ENCODE measurements around the gene OR6V1. TPM values are rescaled to one million over a fixed set of nuclear protein-coding genes. Genes with fewer than 3 reads are reported as not detected.

The OR6V1 gene
- total RNA-seq, 2 experiments from 2014 or later = not detected

GRCh38 chr7:143041346-143041745 lies 10.8 kb upstream of the OR6V1 start:
- Mint-ChIP-seq H3K36me3 (ENCODE audit: low read depth) (no peaks in the 10 kb centered on the region), H3K4me1 (ENCODE audit: low read depth) (peaks cover 3% of the 10 kb centered on the region), H3K27ac (no peak overlapping the region), H3K9me3 (no peaks in the 10 kb centered on the region), H3K4me3 (no peak overlapping the region), H3K27me3 (peaks cover 5% of the 10 kb centered on the region)
- intact Hi-C loops (cut with micrococcal nuclease) = no loop called here
- ChIA-PET POLR2A (no interaction called here), CTCF (interaction anchor here (0.8 to 1.3 kb wide), 2 partner anchors 20 to 174 kb away, joined by 3 to 5 read pairs; no protein-coding TSS in a partner anchor)
- ATAC-seq = no peak
- no peak for DNase-seq
- no peak for TF ChIP-seq CTCF (IDR thresholded peaks at IDR 0.05)

DNA sequence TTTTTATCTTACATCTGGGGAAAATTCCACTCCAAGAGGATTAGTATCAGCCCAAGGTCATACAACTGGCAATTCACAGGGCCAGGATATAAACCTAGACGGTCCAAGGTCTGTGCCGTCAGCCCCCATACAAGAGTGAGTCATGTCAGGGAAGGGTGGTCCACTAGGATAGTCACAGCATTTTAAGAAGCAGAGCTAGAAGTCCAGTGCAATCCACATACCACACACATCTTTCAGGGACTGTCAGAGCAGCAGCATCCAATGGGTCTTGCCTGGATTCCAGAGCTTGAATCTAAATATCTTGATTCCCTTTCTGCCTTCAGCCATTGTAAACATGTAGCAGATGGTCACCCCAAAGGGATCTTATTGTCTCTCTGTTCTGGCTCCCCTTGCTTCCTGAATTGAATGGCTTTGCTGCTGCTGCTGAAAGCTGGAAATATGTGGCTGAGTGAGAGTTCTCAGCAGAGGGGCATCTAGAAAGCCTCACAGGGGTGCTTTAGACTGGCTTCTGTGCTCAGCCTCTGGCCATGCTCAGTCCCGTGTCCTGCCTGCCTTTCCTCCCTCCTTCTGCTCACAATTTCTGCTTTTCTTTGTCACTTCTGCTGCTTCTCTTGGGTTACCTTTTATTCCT lies 9.9 kb upstream of the OR6V1 start:
- H3K4me3 Mint-ChIP-seq = no peak overlapping the region
- intact Hi-C loops (cut with micrococcal nuclease) = no loop called here
- no peaks in the 10 kb centered on the region for H3K36me3 Mint-ChIP-seq (ENCODE audit: low read depth)
- H3K4me1 Mint-ChIP-seq (ENCODE audit: low read depth) = peaks cover 3% of the 10 kb centered on the region
- DNase-seq (no peak), ATAC-seq (no peak)
- no peak overlapping the region for H3K27ac Mint-ChIP-seq
- no peaks in the 10 kb centered on the region for H3K9me3 Mint-ChIP-seq
- peaks cover 5% of the 10 kb centered on the region for H3K27me3 Mint-ChIP-seq
- CTCF ChIA-PET = interaction anchor here (0.8 to 1.4 kb wide), 3 partner anchors 19 to 173 kb away, joined by 3 to 7 read pairs (median 5); no protein-coding TSS in a partner anchor
- TF ChIP-seq CTCF (IDR thresholded peaks at IDR 0.05) = no peak
- POLR2A ChIA-PET = no interaction called here

DNA sequence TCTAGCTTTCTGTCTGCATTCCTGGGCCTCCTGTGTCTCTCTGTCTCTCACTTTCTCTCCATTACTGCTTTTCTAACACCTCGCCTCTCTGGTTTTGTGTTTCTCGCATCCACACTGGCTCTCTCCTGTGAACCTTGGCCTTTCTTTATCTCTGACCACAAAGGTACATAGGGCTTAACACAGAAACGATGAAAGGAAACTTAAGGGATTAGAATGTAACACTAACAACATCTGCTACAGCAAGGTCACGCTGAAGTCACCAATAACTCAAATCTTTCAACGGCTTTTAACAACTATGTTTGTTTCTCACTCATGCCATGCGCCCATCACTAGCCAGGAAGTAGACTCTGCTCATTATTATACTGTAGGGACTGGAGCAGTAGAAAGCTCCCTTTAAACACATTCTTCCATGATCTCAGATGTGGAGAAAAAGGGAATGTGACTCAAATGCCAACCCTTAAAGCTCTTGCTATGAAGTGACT lies 9.3 kb upstream of the OR6V1 start:
- no peak overlapping the region for H3K27ac Mint-ChIP-seq
- no peak for DNase-seq
- POLR2A ChIA-PET = no interaction called here
- no peaks in the 10 kb centered on the region for H3K36me3 Mint-ChIP-seq (ENCODE audit: low read depth)
- no peak overlapping the region for H3K4me3 Mint-ChIP-seq
- TF ChIP-seq CTCF (IDR thresholded peaks at IDR 0.05) = no peak
- ATAC-seq = no peak
- H3K9me3 Mint-ChIP-seq = no peaks in the 10 kb centered on the region
- peaks cover 5% of the 10 kb centered on the region for H3K27me3 Mint-ChIP-seq
- peaks cover 3% of the 10 kb centered on the region for H3K4me1 Mint-ChIP-seq (ENCODE audit: low read depth)
- intact Hi-C loops (cut with micrococcal nuclease) = no loop called here
- CTCF ChIA-PET = interaction anchor here (1.0 to 1.4 kb wide), 2 partner anchors 39 to 413 kb away, joined by 3 to 7 read pairs; no protein-coding TSS in a partner anchor

- ATAC-seq = no peak
- H3K4me3 Mint-ChIP-seq = no peak overlapping the region
- H3K27ac Mint-ChIP-seq = no peak overlapping the region
Observed at GRCh38 chr7:143043391-143043790, 8.8 kb upstream of the OR6V1 start.

More at GRCh38 chr7:143043391-143043790, 8.8 kb upstream of the OR6V1 start:
- CTCF ChIA-PET = interaction anchor here (1.0 to 1.4 kb wide), 2 partner anchors 40 to 412 kb away, joined by 3 to 7 read pairs; no protein-coding TSS in a partner anchor
- no peak for TF ChIP-seq CTCF (IDR thresholded peaks at IDR 0.05)
- peaks cover 3% of the 10 kb centered on the region for H3K4me1 Mint-ChIP-seq (ENCODE audit: low read depth)
- H3K9me3 Mint-ChIP-seq = no peaks in the 10 kb centered on the region
- peaks cover 5% of the 10 kb centered on the region for H3K27me3 Mint-ChIP-seq
- POLR2A ChIA-PET = no interaction called here
- no peaks in the 10 kb centered on the region for H3K36me3 Mint-ChIP-seq (ENCODE audit: low read depth)
- intact Hi-C loops (cut with micrococcal nuclease) = no loop called here
- no peak for DNase-seq
